K562 (cell line): ENCODE data around the gene PTGER4. TPM values are rescaled to one million over a fixed set of nuclear protein-coding genes. Genes with fewer than 3 reads are reported as not detected.

Experiments
- ATAC-seq: fragments of 200-7000 bp; cut with Tn5 transposase; 3 replicates; pipeline ENCODE4 v1.9.1; 2020; ENCODE audit warnings: moderate library complexity
- BruUV-seq: library from RNA; stranded (reverse); fragments of 400-500 nt; replicated peaks from 2 replicates; lab custom pipeline; 2021; lab: Mats Ljungman, UMichigan
- CTCF ChIA-PET: fragments of 300-600 bp; formaldehyde crosslinking; extraction: SDS; loops from one replicate; lab custom pipeline; 2021; ENCODE audit warnings: low intra/inter-chr PET ratio; lab: Yijun Ruan, JAX
- POLR2A ChIA-PET: fragments of 300-600, 350-650 bp; sonication (Branson Sonifier 250); formaldehyde crosslinking; extraction: SDS; loops from one replicate; lab custom pipeline; 2021; ENCODE audit warnings: antibody characterized with exemption, inconsistent platforms; lab: Yijun Ruan, JAX
- DNase-seq, 4 experiments: peaks; one replicate each; pipeline versions ENCODE4 v3.0.0 to v3.0.0-alpha.2; 2011 to 2018; ENCODE audit warnings: low spot score in 3 of 4, mixed read lengths in 3 of 4; ENCODE audit errors: extremely low read depth in 1 of 4
- FAIRE-seq: peaks from 2 replicates; lab custom pipeline; 2011; peaks lifted over from hg19 to GRCh38; lab: Jason Lieb, UNC
- H2AFZ ChIP-seq: 2 replicates; pipeline ENCODE4 v1.6.0; 2011; ENCODE audit warnings: low read depth, low read length, control low read depth, inconsistent platforms
- H3K27ac ChIP-seq: fragments of 200-600 bp; 3 replicates; pipeline ENCODE4 v1.8.0; 2011; ENCODE audit warnings: low read depth, mild to moderate bottlenecking, control low read depth, inconsistent platforms, low read length, moderate library complexity, mixed read lengths; ENCODE audit errors: extremely low read depth
- H3K27me3 ChIP-seq, 2 experiments: fragments of 300-600 bp in 1 of 2; 2 replicates in 1 of 2; 3 replicates in 1 of 2; pipeline versions ENCODE4 v1.6.0 to v1.8.0; 2011; ENCODE audit warnings: inconsistent platforms in 2 of 2, low read length in 2 of 2, mild to moderate bottlenecking in 1 of 2, mixed read lengths in 1 of 2, moderate library complexity in 1 of 2; ENCODE audit not compliant: control insufficient read depth in 2 of 2, insufficient read depth in 2 of 2
- H3K36me3 ChIP-seq: fragments of 300-600 bp; 3 replicates; pipeline ENCODE4 v1.8.0; 2011; ENCODE audit warnings: mild to moderate bottlenecking, low read length, inconsistent platforms; ENCODE audit not compliant: control insufficient read depth, insufficient read depth
- H3K4me1 ChIP-seq, 2 experiments: fragments of 200-600 bp in 1 of 2; replicated peaks in 1 of 2; 2 replicates in 1 of 2; 3 replicates in 1 of 2; pipeline versions ENCODE4 v1.5.1 to v1.8.0; 2011; ENCODE audit warnings: inconsistent platforms in 2 of 2, low read length in 2 of 2, mild to moderate bottlenecking in 1 of 2, mixed read lengths in 1 of 2, moderate library complexity in 1 of 2; ENCODE audit not compliant: control insufficient read depth in 2 of 2, insufficient read depth in 2 of 2
- H3K4me2 ChIP-seq: 2 replicates; pipeline ENCODE4 v1.6.1; 2011; ENCODE audit warnings: low read length, control low read depth, inconsistent platforms, mixed read lengths; ENCODE audit not compliant: insufficient read depth
- H3K4me3 ChIP-seq: fragments of 200-600 bp; sonication (generic), shearing (Covaris generic); 2 replicates; pipeline ENCODE4 v1.5.1; 2016; ENCODE audit warnings: control low read depth, inconsistent platforms
- H3K79me2 ChIP-seq: fragments of 200-600 bp; 3 replicates; pipeline ENCODE4 v1.8.0; 2011; ENCODE audit warnings: low read length, inconsistent platforms; ENCODE audit not compliant: control insufficient read depth, insufficient read depth
- H3K9ac ChIP-seq, 2 experiments: 2 replicates each; pipeline versions ENCODE4 v1.6.0 to v1.6.1; 2011; ENCODE audit warnings: low read depth in 2 of 2, low read length in 2 of 2, control low read depth in 1 of 2, inconsistent platforms in 1 of 2, mild to moderate bottlenecking in 1 of 2, mixed read lengths in 1 of 2; ENCODE audit not compliant: insufficient read depth in 1 of 2
- H3K9me1 ChIP-seq: one replicate; pipeline ENCODE4 v1.6.0; 2011; ENCODE audit warnings: inconsistent platforms, mild to moderate bottlenecking, low read length, moderate library complexity; ENCODE audit not compliant: control insufficient read depth, insufficient read depth
- H3K9me3 ChIP-seq: replicated peaks from 2 replicates; pipeline ENCODE4 v1.5.1; 2011; ENCODE audit warnings: low read depth, low read length, inconsistent platforms; ENCODE audit not compliant: control insufficient read depth, insufficient read depth
- H4K20me1 ChIP-seq: replicated peaks from 2 replicates; pipeline ENCODE4 v1.6.1; 2011; ENCODE audit warnings: low read length, inconsistent platforms, mixed read lengths; ENCODE audit not compliant: control insufficient read depth, insufficient read depth
- BDP1 ChIP-seq: IDR thresholded peaks from 3 replicates; pipeline ENCODE4 v1.6.1; 2011; ENCODE audit not compliant: insufficient read length, insufficient read depth
- CBFA2T3 ChIP-seq: fragments of 450-650 bp; IDR thresholded peaks from 2 replicates; pipeline ENCODE4 v1.6.1; 2017
- FIP1L1 ChIP-seq: fragments of 200-400 bp; formaldehyde crosslinking; IDR thresholded peaks from 2 replicates; pipeline ENCODE4 v1.6.1; 2018; ENCODE audit warnings: mild to moderate bottlenecking, low read depth, low read length; ENCODE audit not compliant: poor library complexity, severe bottlenecking
- HINFP ChIP-seq: fragments of 450-650 bp; conservative IDR thresholded peaks from 2 replicates; pipeline ENCODE4 v1.6.1; 2016; ENCODE audit warnings: missing genetic modification characterization, low read depth, mild to moderate bottlenecking, control low read depth, missing compliant biosample characterization
- HIVEP1 ChIP-seq: fragments of 250-450 bp; sonication (Bioruptor Pico); IDR thresholded peaks from 2 replicates; pipeline ENCODE4 v1.4.0; 2020; ENCODE audit warnings: mild to moderate bottlenecking
- HNRNPK ChIP-seq: fragments of 200-400 bp; formaldehyde crosslinking; IDR thresholded peaks from one replicate; pipeline ENCODE4 v1.6.1; 2018; ENCODE audit warnings: mild to moderate bottlenecking, low read depth, low read length; ENCODE audit not compliant: poor library complexity, severe bottlenecking
- JUND ChIP-seq, 2 experiments: IDR thresholded peaks; 2 replicates in 1 of 2; 3 replicates in 1 of 2; pipeline ENCODE4 v1.6.1; 2011; ENCODE audit warnings: borderline replicate concordance in 2 of 2, low read depth in 2 of 2, low read length in 2 of 2, improper control_type of control experiment in 1 of 2, missing biosample characterization in 1 of 2, missing genetic modification characterization in 1 of 2, missing genetic modification reagents in 1 of 2
- PURB ChIP-seq: sonication (generic); formaldehyde crosslinking; IDR thresholded peaks from 2 replicates; pipeline ENCODE4 v1.9.0; 2021; ENCODE audit warnings: low read depth, mild to moderate bottlenecking, missing genetic modification reagents
- RBM39 ChIP-seq: fragments of 200-400 bp; formaldehyde crosslinking; optimal IDR thresholded peaks from 2 replicates; pipeline ENCODE3; 2018; ENCODE audit warnings: low read depth, low read length
- RFX1 ChIP-seq: fragments of 450-650 bp; IDR thresholded peaks from 2 replicates; pipeline ENCODE4 v1.6.1; 2016; ENCODE audit warnings: mild to moderate bottlenecking, moderate library complexity
- TRIM25 ChIP-seq: fragments of 450-650 bp; IDR thresholded peaks from 2 replicates; pipeline ENCODE4 v1.7.0; 2016; ENCODE audit warnings: borderline replicate concordance
- ZNF77 ChIP-seq: fragments of 250-450 bp; sonication (Bioruptor Pico); IDR thresholded peaks from 2 replicates; pipeline ENCODE4 v1.5.0; 2020
- WGBS: fragments of 100-300 bp; shearing (Covaris generic); methylation state at CpG from one replicate; pipeline ENCODE4 v1.1.6; 2016; ENCODE audit warnings: low coverage, mixed read lengths; ENCODE audit not compliant: insufficient coverage; ENCODE audit errors: missing lambda C conversion rate; 5-methylcytosine and 5-hydroxymethylcytosine counted together
- in situ Hi-C: fragments of 300-500 bp; cut with MboI; formaldehyde crosslinking; loops from 4 replicates; pipeline ENCODE4 v1.15.0; 2018; ENCODE audit warnings: inconsistent platforms, mixed read lengths
- intact Hi-C: fragments of 100-400 bp; cut with micrococcal nuclease; formaldehyde crosslinking; loops from 2 replicates; pipeline ENCODE4 v1.14.2; 2022
- polyA plus RNA-seq, 8 experiments: library from polyadenylated mRNA; depleted of rRNA in 4 of 8; stranded (reverse) in 5 of 8; unstranded in 3 of 8; fragments of >200 nt; fragmentation: Nextera tagmentation in 2 of 8; fragmentation: Illumina TruSeq in 1 of 8; extraction: Ambion mirVana in 2 of 8; extraction: Trizol in 1 of 8; gene quantifications; 2 replicates each; pipeline versions ENCODE4 v1.2.1 to v1.2.3, GENCODE V29; 2011 to 2014; ENCODE audit warnings: inconsistent platforms in 1 of 8, missing spikeins in 1 of 8
- total RNA-seq, 7 experiments: library from RNA; depleted of rRNA in 6 of 7; stranded (reverse); fragments of >200 nt in 6 of 7; fragmentation: Illumina TruSeq in 2 of 7; extraction: Trizol in 2 of 7; gene quantifications; 2 replicates each; pipeline versions ENCODE4 v1.2.1 to v1.2.3, GENCODE V29; 2011 to 2021; ENCODE audit warnings: low replicate concordance in 1 of 7
- TF ChIP-seq, protein P1 (sequence below): fragments of 250-450 bp; sonication (Bioruptor Pico); IDR thresholded peaks from 2 replicates; pipeline ENCODE4 v1.5.0; 2021; ENCODE audit warnings: mild to moderate bottlenecking, borderline replicate concordance

The PTGER4 gene
- total and polyA plus RNA-seq, 9 of the 15 experiments (the other 6 are each of a cell fraction or from before 2014, with no cell fraction given) = 0.31 TPM; not detected in 8

- POLR2A ChIA-PET = interaction anchor here (0.8 to 1.9 kb wide), 3 partner anchors 8 to 351 kb away, joined by 3 to 4 read pairs (median 4); no protein-coding TSS in a partner anchor
- in situ Hi-C loops (loop anchor here (25.0 kb wide), 1 partner anchor 755 kb away; no protein-coding TSS in a partner anchor), intact Hi-C loops (no loop called here)
- Histone ChIP-seq H3K4me2 (no peak overlapping the region), H3K9me1 (no peaks in the 10 kb centered on the region), H3K4me1 (no peaks in the 10 kb centered on the region), H3K9ac (no peak overlapping the region), H3K79me2 (no peaks in the 10 kb centered on the region), H2AFZ (no peak overlapping the region), H3K36me3 (no peaks in the 10 kb centered on the region), H3K27ac (no peak overlapping the region), H4K20me1 (no peaks in the 10 kb centered on the region), H3K4me3 (no peak overlapping the region), H3K9me3 (no peaks in the 10 kb centered on the region), H3K27me3 (no peaks in the 10 kb centered on the region)
- TF ChIP-seq BDP1 = no peak
- TF ChIP-seq HINFP (tag) = no peak
- TF ChIP-seq TRIM25 = no peak
- TF ChIP-seq ZNF77 = no peak
- TF ChIP-seq JUND (IDR thresholded peaks at IDR 0.05; ENCODE audit: borderline replicate concordance, low read depth, low read length) = no peak
- no peak for TF ChIP-seq JUND (tag; IDR thresholded peaks at IDR 0.05; ENCODE audit: borderline replicate concordance, low read depth, low read length)
- TF ChIP-seq HIVEP1 (CRISPR knock-in tag) = no peak
- no peak for TF ChIP-seq HNRNPK
- TF ChIP-seq, protein P1, sequence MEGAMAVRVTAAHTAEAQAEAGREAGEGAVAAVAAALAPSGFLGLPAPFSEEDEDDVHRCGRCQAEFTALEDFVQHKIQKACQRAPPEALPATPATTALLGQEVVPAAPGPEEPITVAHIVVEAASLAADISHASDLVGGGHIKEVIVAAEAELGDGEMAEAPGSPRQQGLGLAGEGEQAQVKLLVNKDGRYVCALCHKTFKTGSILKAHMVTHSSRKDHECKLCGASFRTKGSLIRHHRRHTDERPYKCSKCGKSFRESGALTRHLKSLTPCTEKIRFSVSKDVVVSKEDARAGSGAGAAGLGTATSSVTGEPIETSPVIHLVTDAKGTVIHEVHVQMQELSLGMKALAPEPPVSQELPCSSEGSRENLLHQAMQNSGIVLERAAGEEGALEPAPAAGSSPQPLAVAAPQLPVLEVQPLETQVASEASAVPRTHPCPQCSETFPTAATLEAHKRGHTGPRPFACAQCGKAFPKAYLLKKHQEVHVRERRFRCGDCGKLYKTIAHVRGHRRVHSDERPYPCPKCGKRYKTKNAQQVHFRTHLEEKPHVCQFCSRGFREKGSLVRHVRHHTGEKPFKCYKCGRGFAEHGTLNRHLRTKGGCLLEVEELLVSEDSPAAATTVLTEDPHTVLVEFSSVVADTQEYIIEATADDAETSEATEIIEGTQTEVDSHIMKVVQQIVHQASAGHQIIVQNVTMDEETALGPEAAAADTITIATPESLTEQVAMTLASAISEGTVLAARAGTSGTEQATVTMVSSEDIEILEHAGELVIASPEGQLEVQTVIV (CRISPR knock-in tag) = no peak
- no peak for TF ChIP-seq CBFA2T3
- TF ChIP-seq PURB (CRISPR knock-in tag) = no peak
- TF ChIP-seq RBM39 = no peak
- no peak for TF ChIP-seq RFX1
- TF ChIP-seq FIP1L1 = no peak
- FAIRE-seq (no peak), DNase-seq (no peak), ATAC-seq (peak; percentile 19; the same call in 2 of the 3 replicates)
- CTCF ChIA-PET = no interaction called here
- WGBS = 39% methylated on average over 9 of the region's 9 CpGs
- BruUV-seq = no TSS peak
Measured at GRCh38 chr5:40691894-40692293, 12.2 kb downstream of the PTGER4 start.
